ENCODE results near the gene TMC8.

TMC8 gene

DNA sequence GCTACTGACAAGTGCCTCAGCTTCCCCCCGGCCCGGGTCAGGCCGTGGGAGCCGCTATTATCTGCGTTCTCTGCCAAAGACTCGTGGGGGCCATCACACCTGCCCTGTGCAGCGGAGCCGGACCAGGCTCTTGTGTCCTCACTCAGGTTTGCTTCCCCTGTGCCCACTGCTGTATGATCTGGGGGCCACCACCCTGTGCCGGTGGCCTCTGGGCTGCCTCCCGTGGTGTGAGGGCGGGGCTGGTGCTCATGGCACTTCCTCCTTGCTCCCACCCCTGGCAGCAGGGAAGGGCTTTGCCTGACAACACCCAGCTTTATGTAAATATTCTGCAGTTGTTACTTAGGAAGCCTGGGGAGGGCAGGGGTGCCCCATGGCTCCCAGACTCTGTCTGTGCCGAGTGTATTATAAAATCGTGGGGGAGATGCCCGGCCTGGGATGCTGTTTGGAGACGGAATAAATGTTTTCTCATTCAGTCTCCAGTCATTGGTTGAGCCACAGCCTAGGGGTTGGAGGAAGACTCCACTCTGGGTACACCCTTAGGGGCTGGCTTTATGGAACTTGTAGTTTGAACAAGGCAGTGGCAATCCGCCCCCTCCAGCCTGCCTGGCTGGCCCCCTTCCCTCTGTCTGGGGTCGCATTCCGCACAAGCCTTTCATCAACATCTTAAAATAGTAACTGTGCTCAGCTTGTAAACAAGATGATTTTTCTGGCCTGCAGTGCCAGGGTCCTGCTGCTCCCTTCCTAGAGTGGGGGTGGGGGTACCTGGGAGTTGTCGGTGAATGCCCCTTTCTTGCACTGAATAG, 41.9 kb downstream of the TMC8 start:
- DNase-seq (ENCODE audit: low read depth) = no peak
- H3K4me3 ChIP-seq (ENCODE audit: low read depth, low read length) = no peak overlapping the region

DNA sequence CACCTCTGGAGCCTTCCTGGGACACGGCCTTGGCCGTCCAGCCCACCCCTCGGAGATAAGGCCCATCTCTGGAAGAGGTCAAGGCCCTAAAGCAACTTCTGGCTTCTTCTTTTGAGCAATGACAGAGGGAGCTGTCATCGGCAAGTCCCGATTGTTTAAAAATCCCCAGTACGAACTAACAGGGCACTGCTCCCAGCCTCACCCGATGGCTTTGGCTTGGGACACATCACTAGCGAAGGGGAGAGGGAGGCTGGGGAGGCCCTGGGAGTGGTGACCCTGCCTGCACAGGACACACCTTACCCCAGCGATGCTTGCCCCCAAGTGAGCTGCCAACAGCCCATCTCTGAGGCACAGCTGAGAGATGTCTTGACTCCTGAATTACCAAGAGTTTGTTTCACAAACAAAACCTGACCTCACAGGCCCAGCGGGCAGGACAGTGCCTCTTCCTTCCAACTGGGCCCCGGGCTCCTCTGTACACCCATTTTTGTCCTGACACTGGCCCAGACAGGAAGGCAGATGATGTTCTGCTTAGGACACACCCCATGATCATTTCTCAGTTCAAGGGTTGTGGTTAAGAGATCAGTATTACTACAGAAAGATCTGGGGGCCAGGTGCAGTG, 42.6 kb downstream of the TMC8 start:
- DNase-seq (ENCODE audit: low read depth) = no peak
- H3K4me3 ChIP-seq (ENCODE audit: low read depth, low read length) = no peak overlapping the region

DNA sequence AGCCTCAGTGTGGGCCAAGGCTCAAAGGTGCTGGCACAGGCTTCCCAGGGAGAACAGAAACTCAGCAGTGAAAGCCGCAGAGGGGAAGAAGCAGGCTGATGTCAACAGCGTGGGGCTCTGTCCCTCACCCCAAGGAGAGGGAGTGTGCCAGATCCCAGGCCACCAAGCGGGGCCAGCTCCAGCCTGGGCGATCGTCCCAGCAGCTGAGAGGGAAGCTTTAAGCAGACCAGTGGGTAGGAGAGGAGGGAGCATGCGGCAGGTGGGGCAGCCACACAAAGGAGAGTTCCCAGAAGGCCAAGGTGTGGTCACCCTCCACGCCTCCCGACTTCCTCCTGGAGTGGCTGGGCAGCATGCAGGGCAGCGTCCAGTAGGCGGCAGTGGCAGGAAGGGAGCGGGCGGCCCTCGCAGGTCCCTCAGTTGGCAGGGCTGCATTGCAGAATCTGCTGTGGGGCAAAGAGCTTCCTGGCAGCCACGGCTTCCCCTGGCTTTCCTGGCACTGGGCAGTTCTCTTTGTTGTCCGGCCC, 43.8 kb downstream of the TMC8 start:
- H3K4me3 ChIP-seq (ENCODE audit: low read depth, low read length) = no peak overlapping the region

GRCh38 chr17:78174870-78175642, 44.5 kb downstream of the TMC8 start:
- no peak overlapping the region for H3K4me3 ChIP-seq (ENCODE audit: low read depth, low read length)
- no peak for DNase-seq (ENCODE audit: low read depth)

More for the DNA sequence above, 43.8 kb downstream of the TMC8 start:
- DNase-seq (ENCODE audit: low read depth) = no peak

DNA sequence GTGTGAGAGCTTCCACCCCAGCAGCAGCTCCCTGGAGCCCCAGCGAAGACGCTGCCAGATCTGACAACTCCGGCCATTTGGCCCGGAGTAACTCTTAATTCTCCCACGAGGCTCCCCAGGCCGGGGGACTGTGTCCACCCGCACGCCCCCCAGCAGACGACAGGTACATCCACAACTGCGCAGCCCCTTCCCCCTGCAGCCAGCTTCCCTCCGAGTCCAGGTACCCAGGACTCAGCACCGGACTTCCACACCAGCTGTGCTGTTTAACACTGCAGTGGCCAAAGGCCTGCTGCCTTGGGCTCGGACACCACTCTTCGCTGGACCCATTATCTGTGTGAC, 45.0 kb downstream of the TMC8 start:
- no peak for DNase-seq (ENCODE audit: low read depth)
- no peak overlapping the region for H3K4me3 ChIP-seq (ENCODE audit: low read depth, low read length)

DNA sequence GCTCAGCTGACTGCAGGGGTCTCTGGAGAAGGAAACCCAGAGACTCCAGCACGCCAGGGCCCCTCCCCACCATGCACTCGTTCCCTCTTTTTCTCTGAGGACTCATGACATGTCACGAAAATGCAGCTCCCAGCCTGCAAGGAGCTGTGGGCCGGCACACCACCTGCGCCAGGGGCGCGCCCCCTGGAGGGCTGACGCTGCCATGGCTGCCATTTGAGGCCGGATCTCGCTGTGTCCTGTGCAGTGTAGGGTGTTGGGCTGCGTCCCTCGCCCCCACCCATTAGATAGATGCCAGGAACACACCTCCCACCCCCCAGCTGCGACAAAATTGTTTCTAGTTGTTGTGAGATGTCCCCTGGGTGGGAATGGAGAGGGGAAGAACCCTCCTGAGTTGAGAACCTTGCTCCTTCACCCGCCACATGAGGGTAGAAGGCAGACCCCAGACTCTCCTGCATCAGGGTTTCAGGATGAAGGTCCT, 46.0 kb downstream of the TMC8 start:
- H3K4me3 ChIP-seq (ENCODE audit: low read depth, low read length) = no peak overlapping the region
- no peak for DNase-seq (ENCODE audit: low read depth)

DNA sequence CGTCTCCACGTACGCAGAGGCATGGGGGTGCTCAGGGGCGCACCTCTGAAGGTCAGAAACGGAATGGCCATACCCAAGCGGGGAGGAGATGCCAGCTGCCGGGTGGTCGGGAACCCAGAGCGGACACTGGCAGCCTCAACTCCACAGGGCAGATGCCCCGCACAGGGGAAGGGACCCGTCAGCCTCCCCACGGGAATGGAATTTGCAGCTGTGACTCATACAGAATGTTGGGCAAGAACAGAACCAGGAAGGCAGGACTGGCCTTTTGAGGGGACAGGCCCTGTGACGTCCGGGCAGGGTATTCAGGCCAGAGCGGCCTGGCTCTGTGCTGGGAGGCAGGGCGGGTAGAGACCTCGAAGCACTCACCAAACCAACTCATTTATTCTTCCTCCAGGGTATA, 48.8 kb downstream of the TMC8 start:
- DNase-seq (ENCODE audit: low read depth) = no peak
- no peak overlapping the region for H3K4me3 ChIP-seq (ENCODE audit: low read depth, low read length)

DNA sequence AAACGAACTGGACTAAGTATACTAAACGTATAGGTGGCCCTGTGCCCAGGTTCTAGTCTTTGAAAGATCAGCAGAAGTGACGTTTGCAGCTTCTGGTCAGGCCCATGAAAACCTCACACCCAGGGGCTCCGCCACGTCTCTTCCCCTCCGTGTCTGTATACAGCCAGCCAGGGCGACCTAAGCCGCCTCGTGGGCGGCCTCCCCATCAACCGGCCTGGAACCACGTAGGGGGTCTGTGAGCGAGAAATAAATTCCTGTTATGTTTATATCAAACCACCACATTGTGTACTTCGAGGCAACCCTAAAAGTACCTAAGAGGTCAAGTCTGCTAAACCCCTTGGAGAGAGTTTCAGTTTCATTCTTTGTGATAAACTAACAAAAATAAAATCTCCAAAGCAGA, 49.5 kb downstream of the TMC8 start:
- H3K4me3 ChIP-seq (ENCODE audit: low read depth, low read length) = no peak overlapping the region
- DNase-seq (ENCODE audit: low read depth) = no peak

DNA sequence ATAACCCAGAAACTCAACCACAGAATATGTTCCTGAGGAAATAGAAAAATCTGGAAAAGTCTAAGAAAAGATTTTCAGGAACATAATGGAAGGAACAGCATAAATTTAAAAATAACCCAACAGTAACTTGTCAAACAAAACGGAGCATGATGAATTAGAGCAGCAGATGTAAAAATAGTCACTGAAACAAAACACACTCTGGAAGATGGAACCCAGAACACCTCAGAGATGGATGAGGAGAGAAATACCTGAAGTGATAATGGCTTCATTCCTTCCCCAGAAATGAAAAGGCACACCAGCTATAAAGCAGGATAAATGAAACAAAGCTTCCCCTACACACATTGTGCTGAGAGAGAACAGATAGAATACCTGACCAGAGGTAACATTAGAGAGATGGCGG, 49.9 kb downstream of the TMC8 start:
- no peak for DNase-seq (ENCODE audit: low read depth)
- H3K4me3 ChIP-seq (ENCODE audit: low read depth, low read length) = no peak overlapping the region

GRCh38 chr17:78182504-78182903, 51.9 kb downstream of the TMC8 start:
- no peak for DNase-seq (ENCODE audit: low read depth)
- H3K4me3 ChIP-seq (ENCODE audit: low read depth, low read length) = no peak overlapping the region

GRCh38 chr17:78183916-78184315, 53.3 kb downstream of the TMC8 start:
- DNase-seq (ENCODE audit: low read depth) = no peak
- no peak overlapping the region for H3K4me3 ChIP-seq (ENCODE audit: low read depth, low read length)

DNA sequence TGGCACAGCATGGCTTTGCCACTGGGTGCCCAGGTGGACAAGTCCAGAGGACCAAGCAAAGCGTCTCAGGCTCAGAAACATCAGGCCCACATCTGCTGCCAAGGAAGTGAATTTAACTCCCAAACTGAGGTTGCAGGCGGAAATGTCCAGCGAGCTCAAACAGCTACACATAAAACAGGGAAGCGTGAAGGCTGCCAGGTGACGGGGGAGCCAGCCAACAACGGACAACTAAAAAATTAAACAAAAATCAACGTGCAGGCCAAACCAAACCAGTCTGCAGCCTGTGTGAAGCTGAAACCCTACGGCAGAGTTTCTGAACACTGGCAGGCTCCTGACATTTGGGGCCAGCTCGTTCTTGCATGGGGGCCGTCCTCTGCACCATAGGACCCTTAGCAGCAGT, 53.8 kb downstream of the TMC8 start:
- no peak overlapping the region for H3K4me3 ChIP-seq (ENCODE audit: low read depth, low read length)
- no peak for DNase-seq (ENCODE audit: low read depth)

DNA sequence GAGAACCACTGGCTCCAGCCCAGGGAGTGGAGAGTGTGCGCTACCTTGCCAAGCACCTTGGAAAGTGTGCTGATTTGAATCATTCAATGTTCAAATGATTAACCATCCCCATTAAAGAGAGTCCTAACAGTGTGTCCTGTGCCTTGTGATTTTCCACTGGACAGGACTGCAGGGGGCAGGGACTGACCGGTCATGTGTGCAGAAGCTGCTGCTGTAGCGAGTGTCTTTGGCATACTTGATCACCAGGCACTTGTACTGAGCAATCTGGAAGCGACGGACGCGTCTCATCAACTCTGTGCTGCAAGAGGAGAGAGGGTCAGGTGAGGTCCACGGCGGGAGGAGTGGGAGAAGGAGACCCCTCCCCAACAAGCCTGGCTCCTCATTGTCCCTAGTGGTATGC, 54.3 kb downstream of the TMC8 start:
- no peak overlapping the region for H3K4me3 ChIP-seq (ENCODE audit: low read depth, low read length)
- DNase-seq (ENCODE audit: low read depth) = no peak

GRCh38 chr17:78185981-78186691, 55.6 kb downstream of the TMC8 start:
- DNase-seq (ENCODE audit: low read depth) = no peak
- peak overlapping the region; percentile 77 for H3K4me3 ChIP-seq (ENCODE audit: low read depth, low read length)

DNA sequence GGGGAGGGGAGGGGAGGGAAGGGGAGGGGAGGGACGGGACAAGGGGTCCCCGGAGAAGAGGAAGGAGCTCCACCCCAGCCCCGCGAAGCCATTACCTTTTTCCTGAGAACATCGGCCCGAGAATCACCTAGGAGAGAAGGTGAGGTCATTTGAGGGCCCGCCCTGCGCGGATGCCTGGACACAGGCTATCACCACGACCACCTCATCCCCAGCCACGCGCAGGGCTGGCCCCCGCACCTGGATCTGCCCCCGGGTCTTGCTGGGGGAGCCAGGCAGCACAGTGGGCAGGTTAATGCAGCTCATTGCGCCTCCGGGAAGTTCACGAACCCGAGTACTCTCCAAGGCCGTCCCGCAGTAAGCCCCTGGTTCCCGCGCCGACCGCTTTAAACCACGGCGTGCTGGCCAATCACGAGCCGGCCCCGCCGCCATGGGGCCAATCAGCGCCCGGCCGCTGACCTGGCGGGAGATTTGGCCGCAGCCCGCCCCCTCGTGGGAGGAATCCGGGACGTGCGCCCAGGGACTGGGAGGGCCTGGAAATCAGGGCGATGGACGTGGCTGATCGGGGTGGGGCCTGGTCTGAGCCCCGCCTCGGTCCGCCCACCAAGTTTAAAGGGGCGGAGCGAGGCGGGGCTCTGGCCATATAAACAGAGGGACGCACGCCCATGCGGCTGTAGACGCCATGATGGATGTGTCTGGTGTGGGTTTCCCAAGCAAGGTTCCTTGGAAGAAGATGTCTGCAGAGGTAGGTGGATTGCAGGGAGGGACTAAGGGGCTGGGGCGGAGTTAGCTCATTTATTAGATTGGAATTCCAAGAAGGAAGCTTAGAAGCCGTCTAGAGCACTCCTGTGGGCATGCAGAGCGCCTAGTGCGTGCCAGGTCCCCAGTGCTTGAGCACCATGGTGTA, 56.4 kb downstream of the TMC8 start, which contains the start of the genes AFMID and TK1:
TSS of gene AFMID (plus strand) at position 671 of the 904 bp plus-strand sequence. CDS start at position 680, 9 bp downstream.
TSS of gene TK1 (minus strand) at position 361 of the 904 bp plus-strand sequence. CDS start at position 303, 58 bp downstream.
- peak; percentile 88 for DNase-seq (ENCODE audit: low read depth)
- H3K4me3 ChIP-seq (ENCODE audit: low read depth, low read length) = peak within 1 kb of the TSS; percentile 77

Data from skeletal muscle cell (primary cell).